SH-SY5Y (cell line): ENCODE measurements around the gene SPAAR.

Experiments used
- GATA2 ChIP-seq: IDR thresholded peaks from 2 replicates; pipeline ENCODE4 v1.6.1; 2011; ENCODE audit warnings: mild to moderate bottlenecking, low read depth, low read length
- GATA3 ChIP-seq: IDR thresholded peaks from 2 replicates; pipeline ENCODE4 v1.6.1; 2011; ENCODE audit warnings: low read depth, mild to moderate bottlenecking, low read length, moderate library complexity

Gene SPAAR

GRCh38 chr9:35928591-35929452, 19.5 kb downstream of the SPAAR start:
- TF ChIP-seq GATA2 (no peak), GATA3 (no peak)

- TF ChIP-seq GATA3 (no peak), GATA2 (no peak)
These were observed 20.1 kb downstream of the SPAAR start for GRCh38 chr9:35929453-35929718.

GRCh38 chr9:35930521-35930920, 21.2 kb downstream of the SPAAR start:
- TF ChIP-seq GATA2: no peak
- no peak for TF ChIP-seq GATA3

GRCh38 chr9:35930989-35931388, 21.7 kb downstream of the SPAAR start:
- TF ChIP-seq GATA3 (no peak), GATA2 (no peak)

DNA sequence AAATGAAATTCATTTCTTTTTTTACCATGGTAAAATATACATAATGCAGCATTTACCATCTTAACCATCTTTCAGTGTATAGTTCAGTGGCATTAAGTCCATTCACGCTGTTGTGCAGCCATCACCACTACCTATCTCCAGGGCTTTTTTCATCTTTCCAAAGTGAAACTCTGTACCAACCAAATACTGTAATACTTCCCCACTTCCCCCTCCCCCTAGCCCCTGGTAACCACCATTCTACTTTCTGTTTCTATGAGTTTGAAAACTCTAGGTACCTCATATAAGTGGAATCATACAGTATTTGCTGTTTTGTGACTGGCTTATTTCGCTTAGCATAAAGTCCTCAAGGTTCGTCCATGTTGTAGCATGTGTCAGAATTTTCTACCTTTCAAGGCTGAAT, 23.4 kb downstream of the SPAAR start:
- TF ChIP-seq GATA2 (no peak), GATA3 (no peak)

DNA sequence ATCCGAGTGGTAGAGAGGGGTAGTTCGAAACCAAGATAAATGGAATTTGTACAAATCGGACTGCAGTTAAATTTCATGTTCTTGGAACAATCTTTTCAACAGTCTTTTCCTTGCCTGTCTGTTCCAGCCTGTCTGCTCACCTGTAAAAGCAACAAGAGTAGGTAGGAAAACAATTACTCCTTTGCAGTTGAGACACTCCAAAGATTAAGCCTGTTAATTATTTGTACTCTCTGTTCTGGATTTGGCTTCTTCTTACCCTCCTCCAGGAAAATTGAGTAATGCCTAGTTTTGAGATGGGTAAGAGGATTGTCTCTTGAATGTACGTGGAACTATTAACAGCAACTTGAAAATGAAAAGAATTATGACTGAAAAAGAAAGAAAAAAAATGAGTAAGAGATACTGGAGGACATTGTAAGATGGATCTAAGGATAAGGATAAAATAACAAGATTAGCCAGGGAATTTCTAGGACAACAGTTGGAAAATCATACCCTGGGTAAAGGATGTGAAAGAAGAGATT, 24.3 kb downstream of the SPAAR start:
- TF ChIP-seq GATA2: no peak
- TF ChIP-seq GATA3: no peak

GRCh38 chr9:35935261-35935660, 26.0 kb downstream of the SPAAR start:
- no peak for TF ChIP-seq GATA3
- no peak for TF ChIP-seq GATA2

- TF ChIP-seq GATA2: no peak
- TF ChIP-seq GATA3: no peak
These were observed 26.6 kb downstream of the SPAAR start for GRCh38 chr9:35935755-35936509.

- TF ChIP-seq GATA3 (no peak), GATA2 (no peak)
These were observed 27.9 kb downstream of the SPAAR start for GRCh38 chr9:35937227-35937626.

DNA sequence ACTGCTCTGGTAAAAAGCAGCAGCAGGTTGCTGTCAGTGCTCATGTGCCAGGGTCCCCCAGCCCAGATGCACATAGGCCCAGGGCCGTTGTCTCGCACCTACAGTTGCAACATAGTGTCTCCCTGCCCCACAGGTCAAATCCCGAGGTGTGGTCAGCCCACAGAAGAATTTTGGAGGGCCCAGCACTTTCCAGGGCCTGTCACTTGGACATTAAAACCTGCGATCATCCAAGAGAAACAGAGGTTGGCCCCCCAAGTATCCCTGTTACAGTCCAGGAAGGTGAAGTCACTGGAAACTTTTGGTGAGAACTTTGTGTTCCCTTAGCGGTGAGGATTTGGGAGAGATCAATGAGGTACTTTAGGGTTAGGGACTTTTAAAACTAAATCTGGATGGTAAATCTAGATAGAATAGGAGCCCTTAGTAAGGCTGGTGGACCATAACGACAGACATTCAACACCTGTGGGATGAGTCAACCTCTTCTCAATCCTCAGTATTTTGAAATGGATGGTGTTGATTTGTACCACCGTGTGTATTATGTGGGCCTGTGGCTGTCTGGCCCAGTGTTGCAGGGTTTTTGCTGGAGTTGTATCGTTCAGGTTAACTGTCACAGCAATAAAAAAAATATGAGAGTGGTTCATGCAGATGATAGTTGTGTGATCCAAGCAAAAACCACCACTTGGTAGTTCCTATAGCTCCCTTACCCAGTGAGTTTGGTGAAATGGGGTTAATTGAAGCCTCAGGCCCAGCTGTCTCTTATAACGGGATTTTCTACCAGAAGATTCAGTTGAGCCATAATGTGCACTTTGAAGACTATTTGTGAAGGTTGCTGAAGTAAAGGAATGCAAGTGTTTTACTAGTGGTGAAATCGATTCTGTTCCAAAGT, 29.4 kb downstream of the SPAAR start:
- TF ChIP-seq GATA3 (no peak), GATA2 (no peak)

DNA sequence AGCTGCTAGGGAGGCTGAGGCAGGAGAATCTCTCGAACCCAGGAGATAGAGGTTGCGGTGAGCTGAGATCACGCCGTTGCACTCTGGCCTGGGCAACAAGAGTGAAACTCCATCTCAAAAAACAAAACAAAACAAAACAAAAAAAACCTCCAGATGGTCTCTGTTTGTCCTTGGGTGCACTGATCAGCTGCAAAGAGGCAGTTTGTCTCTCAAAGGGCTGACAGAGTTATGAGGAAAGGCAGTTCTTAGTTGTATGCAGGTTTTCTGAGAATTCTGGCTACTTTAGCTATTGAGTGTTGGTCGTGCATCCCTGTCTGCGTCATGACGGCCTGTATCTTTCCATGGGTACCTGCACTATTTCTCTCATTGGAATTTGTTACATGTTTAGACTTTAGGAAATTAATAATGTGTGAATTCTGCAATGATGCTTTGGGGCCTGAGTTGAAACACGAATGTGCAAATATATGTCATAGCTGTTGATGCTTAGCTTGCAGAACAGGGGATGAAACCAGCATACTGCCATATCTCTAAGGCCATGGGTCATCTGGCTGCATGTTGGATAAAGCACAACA, 30.5 kb downstream of the SPAAR start:
- TF ChIP-seq GATA3: no peak
- TF ChIP-seq GATA2: no peak

DNA sequence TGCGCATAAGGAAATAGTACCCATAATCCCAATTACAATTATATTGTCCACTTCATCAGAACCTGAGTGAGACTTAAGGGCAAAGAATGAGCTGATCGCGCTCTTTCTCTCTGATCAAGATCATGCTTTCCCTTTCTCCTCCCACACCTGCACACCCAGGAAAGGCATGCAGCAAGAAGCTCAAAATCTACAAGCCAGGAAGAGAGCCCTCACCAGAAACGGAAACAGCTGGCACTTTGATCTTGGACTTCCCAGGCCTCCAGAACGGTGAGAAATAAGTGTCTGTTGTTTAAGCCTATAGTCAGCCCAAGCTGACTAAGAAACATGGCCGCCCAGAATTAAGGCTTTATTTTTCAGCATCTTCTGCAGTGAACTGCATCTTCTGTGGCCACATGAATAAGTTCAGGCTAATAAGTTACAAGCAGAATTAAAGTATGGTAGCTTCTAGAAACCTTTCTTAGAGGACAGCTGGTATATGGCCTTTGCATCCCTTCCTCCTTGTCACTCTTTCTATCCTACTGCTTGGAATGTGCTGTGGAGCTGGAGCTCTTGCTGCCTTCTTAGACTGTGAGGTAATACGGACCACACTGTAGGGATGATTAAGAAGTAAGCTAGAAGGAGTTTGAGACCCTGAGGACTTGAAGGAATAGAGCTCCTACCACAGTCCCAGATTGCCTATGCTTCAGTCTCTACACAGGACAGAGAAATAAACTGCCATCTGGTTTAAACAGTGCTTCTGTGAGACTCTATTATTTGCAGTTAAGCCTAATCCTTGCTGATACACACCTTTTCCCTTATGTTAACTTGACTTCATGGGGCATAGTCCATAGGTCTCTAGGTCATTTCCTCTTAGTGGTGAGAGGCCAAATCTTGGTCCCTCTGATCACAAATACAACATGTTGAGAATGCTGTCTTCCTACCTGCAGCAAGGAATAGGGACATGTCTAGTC, 31.4 kb downstream of the SPAAR start:
- TF ChIP-seq GATA2: no peak
- no peak for TF ChIP-seq GATA3

GRCh38 chr9:35942286-35942685, 33.0 kb downstream of the SPAAR start:
- TF ChIP-seq GATA3: no peak
- no peak for TF ChIP-seq GATA2

GRCh38 chr9:35944173-35944572, 34.9 kb downstream of the SPAAR start:
- TF ChIP-seq GATA3: no peak
- TF ChIP-seq GATA2: no peak
